ENCODE data around the gene PCGF3. TPM values are rescaled to one million over a fixed set of nuclear protein-coding genes. Genes with fewer than 3 reads are reported as not detected.
A peak's percentile ranks its signal among the peaks of the same experiment; 100 is the strongest.

The PCGF3 gene
- total and polyA plus RNA-seq, 9 of the 15 experiments (the other 6 are each of a cell fraction or from before 2014, with no cell fraction given) = 2.6 to 46.1 (median 20.3) TPM

GRCh38 chr4:665381-665750 is 40.3 kb upstream of the PCGF3 start:
- no peak overlapping the region for H2AFZ ChIP-seq (ENCODE audit: low read depth, low read length)
- no peak for DNase-seq (ENCODE audit: extremely low read depth in 1 of 4, low spot score in 3 of 4)
- no peaks in the 10 kb centered on the region for H3K79me2 ChIP-seq (ENCODE audit: control insufficient read depth, insufficient read depth, low read length)
- no peaks in the 10 kb centered on the region for H3K9me3 ChIP-seq (replicated peaks; ENCODE audit: control insufficient read depth, insufficient read depth, low read depth, low read length)
- H3K27me3 ChIP-seq (ENCODE audit: control insufficient read depth in 2 of 2, insufficient read depth in 2 of 2, low read length in 2 of 2) = peaks cover 21 to 52% of the 10 kb centered on the region in 2 experiments; a peak in 3 of 5 replicates
- H3K36me3 ChIP-seq (ENCODE audit: control insufficient read depth, insufficient read depth, low read length) = no peaks in the 10 kb centered on the region
- TF ChIP-seq USF1 (CRISPR knock-in tag; IDR thresholded peaks at IDR 0.05) (0 out of 2 replicates have a peak, but pooled peaks have one; percentile 10), BRCA1 (IDR thresholded peaks at IDR 0.05) (no peak), BRCA1 (CRISPR knock-in tag; IDR thresholded peaks at IDR 0.05) (no peak), TFE3 (CRISPR knock-in tag; IDR thresholded peaks at IDR 0.05) (peak; percentile 23)
- ChIA-PET POLR2A (interaction anchor here (0.8 kb wide), 1 partner anchor 9 kb away, joined by 3 read pairs; the partner anchor contains the start of genes ATP5ME and MYL5), CTCF (ENCODE audit: low intra/inter-chr PET ratio) (no interaction called here)
- H3K27ac ChIP-seq (ENCODE audit: extremely low read depth, low read depth, low read length) = no peak overlapping the region
- no peak overlapping the region for H3K4me2 ChIP-seq (ENCODE audit: insufficient read depth, low read length)
- no peak for FAIRE-seq
- no peak for ATAC-seq
- 2% methylated on average over 12 of the region's 12 CpGs for WGBS (ENCODE audit: insufficient coverage, low coverage, missing lambda C conversion rate)
- no peaks in the 10 kb centered on the region for H4K20me1 ChIP-seq (replicated peaks; ENCODE audit: control insufficient read depth, insufficient read depth, low read length)
- no peak overlapping the region for H3K9ac ChIP-seq (ENCODE audit: insufficient read depth in 1 of 2, low read depth in 2 of 2, low read length in 2 of 2)
- no peaks in the 10 kb centered on the region for H3K9me1 ChIP-seq (ENCODE audit: control insufficient read depth, insufficient read depth, low read length)
- BruUV-seq (replicated peaks) = no TSS peak
- H3K4me3 ChIP-seq = no peak overlapping the region
- intact Hi-C loops (cut with micrococcal nuclease) (no loop called here), in situ Hi-C loops (cut with MboI) (no loop called here)
- peaks cover 0 to 42% of the 10 kb centered on the region in 2 experiments; a peak in 2 of 5 replicates for H3K4me1 ChIP-seq (replicated peaks in 1 of 2; ENCODE audit: control insufficient read depth in 2 of 2, insufficient read depth in 2 of 2, low read length in 2 of 2)

All from K562 (cell line).